ENCODE data around the gene ETV2.
"Not testable (repeated sequence)": the region's sequence is repeated elsewhere in the genome, so short reads cannot be mapped to it uniquely, and the experiment has no call there.

The ETV2 gene

GRCh38 chr19:35661995-35662340 lies 20.4 kb downstream of the ETV2 start:
- DNase-seq: no peak

DNA sequence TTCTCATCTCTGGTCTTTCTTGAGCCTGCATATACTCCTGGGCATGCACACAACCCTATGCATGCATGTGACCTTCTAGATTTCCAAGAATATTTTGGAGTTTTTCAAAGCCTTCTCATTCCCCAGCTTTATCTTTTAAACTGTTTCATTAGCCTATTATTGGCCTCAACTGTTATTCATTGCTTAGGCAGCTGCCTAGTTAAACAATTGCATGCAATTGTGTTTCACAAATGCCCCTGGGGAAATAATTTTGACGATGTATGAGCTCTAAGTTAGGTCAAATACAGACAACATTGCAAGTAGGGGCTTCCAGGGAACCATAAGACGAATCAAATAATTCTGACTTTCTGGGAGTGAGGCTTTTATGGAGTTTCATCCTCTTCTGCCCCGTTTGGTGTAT lies 22.4 kb downstream of the ETV2 start:
- no peak for DNase-seq

DNA sequence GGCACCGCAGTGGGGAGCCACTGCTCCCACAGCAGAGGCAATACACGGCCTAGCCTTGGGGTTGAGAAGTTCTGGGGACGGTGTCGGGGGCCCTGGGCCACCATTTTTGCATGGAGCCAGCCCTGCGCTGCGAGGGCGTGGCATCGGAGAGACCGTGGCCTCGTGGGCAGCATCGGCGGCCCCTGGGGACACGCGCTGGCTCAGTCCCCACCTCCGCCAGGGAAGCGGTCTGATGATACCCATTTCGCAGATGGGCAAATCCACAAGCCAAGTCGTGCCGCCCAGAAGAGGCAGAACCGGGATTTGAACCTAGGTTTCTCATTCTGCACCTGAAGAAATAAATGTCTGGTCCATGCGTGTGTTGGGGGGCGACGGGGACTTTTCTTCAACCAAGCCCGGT lies 23.6 kb downstream of the ETV2 start:
- DNase-seq: no peak

GRCh38 chr19:35665604-35666003 lies 24.1 kb downstream of the ETV2 start:
- DNase-seq: no peak

- no peak for DNase-seq
Measured at GRCh38 chr19:35666251-35666913, 24.8 kb downstream of the ETV2 start, which contains the start of gene UPK1A. TSS of gene UPK1A (plus strand) at chr19:35666517. CDS start at chr19:35666813, 296 bp downstream.

GRCh38 chr19:35669566-35669965 lies 28.0 kb downstream of the ETV2 start:
- DNase-seq: no peak

DNA sequence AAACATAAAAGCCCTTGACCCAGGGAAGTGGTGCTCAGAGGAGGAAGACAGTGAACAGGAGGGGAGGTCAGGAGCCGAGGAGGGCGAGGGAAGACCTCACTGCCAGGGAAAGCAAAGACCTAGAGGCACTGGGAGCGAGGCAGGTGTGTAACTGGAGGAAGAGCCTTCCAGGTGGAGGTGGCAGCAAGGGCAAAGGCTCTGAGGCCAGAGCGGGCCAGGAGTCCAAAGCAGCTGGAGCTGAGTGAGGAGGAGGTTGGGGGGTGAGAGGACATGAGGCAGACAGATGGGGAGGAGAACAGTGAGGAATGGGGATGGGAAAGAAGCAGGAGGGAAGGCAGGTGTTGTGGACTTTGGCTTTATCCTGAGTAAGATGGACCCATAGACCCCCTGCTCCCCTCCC lies 28.4 kb downstream of the ETV2 start:
- DNase-seq: no peak

DNA sequence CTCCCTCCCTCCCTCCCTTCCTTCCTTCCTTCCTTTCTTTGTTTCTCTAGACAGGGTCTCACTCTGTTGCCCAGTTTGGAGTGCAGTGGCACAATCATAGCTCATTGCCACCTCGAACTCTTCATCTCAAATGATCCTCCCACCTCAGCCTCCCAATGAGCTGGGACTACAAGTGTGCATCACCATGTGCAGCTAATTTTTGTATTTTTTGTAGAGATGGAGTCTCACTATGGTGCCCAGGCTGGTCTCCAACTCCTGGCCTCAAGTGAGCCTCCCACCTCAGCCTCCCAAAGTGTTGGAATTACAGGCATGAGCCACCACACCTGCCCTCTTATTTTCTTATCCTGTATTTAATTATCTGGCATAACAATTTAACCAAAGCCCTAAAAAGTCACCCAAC lies 29.1 kb downstream of the ETV2 start:
- DNase-seq: no peak

- no peak for DNase-seq
Measured at GRCh38 chr19:35671818-35672217, 30.3 kb downstream of the ETV2 start.

DNA sequence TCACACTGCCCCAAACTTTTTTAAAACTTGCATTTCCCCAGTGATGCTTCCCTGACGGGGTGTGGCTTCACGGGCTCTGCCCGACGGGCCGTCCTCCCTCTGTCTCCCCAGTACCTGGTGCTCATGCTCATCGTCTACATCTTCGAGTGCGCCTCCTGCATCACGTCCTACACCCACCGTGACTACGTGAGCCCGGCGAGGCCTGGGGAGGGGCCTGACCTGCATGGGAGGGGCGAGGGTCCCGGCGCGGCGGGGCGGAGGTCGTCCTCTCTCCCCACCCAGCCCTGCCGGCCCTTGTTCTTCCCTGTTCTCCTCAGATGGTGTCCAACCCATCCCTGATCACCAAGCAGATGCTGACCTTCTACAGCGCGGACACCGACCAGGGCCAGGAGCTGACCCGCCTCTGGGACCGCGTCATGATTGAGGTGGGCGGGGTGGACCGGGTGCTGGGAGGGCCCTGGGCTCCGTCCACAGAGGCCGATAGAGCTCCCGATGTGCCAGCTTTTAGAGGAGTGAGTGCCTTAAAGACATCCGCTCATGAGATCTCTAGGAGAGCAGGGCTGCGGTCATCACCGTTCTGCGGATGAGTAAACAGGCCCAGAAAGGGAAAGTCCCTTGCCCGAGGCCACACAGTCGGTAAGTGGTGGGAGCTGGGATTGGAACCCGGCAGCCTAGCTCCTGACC lies 31.7 kb downstream of the ETV2 start:
- peak; percentile 21 for DNase-seq

GRCh38 chr19:35675589-35676140 lies 34.1 kb downstream of the ETV2 start:
- DNase-seq: no peak

- no peak for DNase-seq
Measured at GRCh38 chr19:35689836-35690235, 48.3 kb downstream of the ETV2 start.

- DNase-seq: not testable (repeated sequence)
Measured at GRCh38 chr19:35691106-35691505, 49.6 kb downstream of the ETV2 start.

DNA sequence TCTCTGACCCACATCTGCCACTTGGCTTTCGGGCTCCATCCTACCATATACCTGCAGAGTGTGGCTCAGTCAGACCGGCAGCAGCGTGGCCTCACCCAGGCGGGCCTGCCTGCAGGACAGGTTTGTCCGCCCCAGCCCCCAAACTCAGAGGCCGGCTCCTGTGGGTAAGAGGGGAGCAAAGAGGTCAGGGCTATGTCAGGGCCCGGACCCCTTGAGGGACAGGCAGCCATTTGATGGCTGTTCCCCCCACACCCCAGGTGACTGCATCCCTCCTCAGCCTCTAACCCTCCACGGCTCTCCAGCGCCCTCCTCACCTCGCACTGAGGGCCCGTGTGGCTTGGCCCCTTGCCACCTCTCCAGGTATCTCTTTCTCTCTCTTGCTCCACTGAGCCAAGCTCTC lies 50.5 kb downstream of the ETV2 start:
- no peak for DNase-seq

- DNase-seq: no peak
Measured at GRCh38 chr19:35693422-35693821, 51.9 kb downstream of the ETV2 start.

GRCh38 chr19:35693835-35694599 lies 52.5 kb downstream of the ETV2 start:
- peak; percentile 91 for DNase-seq

Data from activated gamma-delta T cell treated with Interleukin-2 at 50 U/mL for 16 hours (primary cell).